HG02852 (cell line): ENCODE results near the gene PLCB1.
"Not testable (repeated sequence)": the region's sequence is repeated elsewhere in the genome, so short reads cannot be mapped to it uniquely, and the experiment has no call there.

Experiments used
- ATAC-seq: cut with Tn5 transposase; IDR thresholded peaks from one replicate; pipeline ENCODE4 v1.9.1; 2021; ENCODE audit warnings: mild to moderate bottlenecking, moderate library complexity; ENCODE audit not compliant: unreplicated experiment

Gene PLCB1

GRCh38 chr20:8131598-8132483, at the start of gene PLCB1:
TSS of gene PLCB1 (plus strand) at chr20:8132266. CDS start at chr20:8132652, 386 bp downstream.
- ATAC-seq = peak; percentile 65

GRCh38 chr20:8082989-8083388, 49.1 kb upstream of the PLCB1 start:
- ATAC-seq = no peak

GRCh38 chr20:8089668-8090067, 42.4 kb upstream of the PLCB1 start:
- ATAC-seq = no peak

- ATAC-seq = no peak
These were observed 37.6 kb upstream of the PLCB1 start for GRCh38 chr20:8094415-8094818.

GRCh38 chr20:8094850-8095249, 37.2 kb upstream of the PLCB1 start:
- ATAC-seq = no peak

- no peak for ATAC-seq
These were observed 36.2 kb upstream of the PLCB1 start for GRCh38 chr20:8095648-8096572.

GRCh38 chr20:8097307-8097706, 34.8 kb upstream of the PLCB1 start:
- ATAC-seq = no peak

- no peak for ATAC-seq
These were observed 27.8 kb upstream of the PLCB1 start for GRCh38 chr20:8104252-8104651.

- ATAC-seq = not testable (repeated sequence)
These were observed 17.5 kb upstream of the PLCB1 start for GRCh38 chr20:8114612-8115011.

GRCh38 chr20:8115436-8115835, 16.6 kb upstream of the PLCB1 start:
- ATAC-seq = no peak

GRCh38 chr20:8116067-8116811, 15.8 kb upstream of the PLCB1 start:
- ATAC-seq = no peak

- ATAC-seq = no peak
These were observed 14.4 kb upstream of the PLCB1 start for GRCh38 chr20:8117636-8118035.

- ATAC-seq = no peak
These were observed 14.0 kb upstream of the PLCB1 start for GRCh38 chr20:8118039-8118438.

- no peak for ATAC-seq
These were observed 13.3 kb upstream of the PLCB1 start for GRCh38 chr20:8118760-8119159.

GRCh38 chr20:8121666-8122065, 10.4 kb upstream of the PLCB1 start:
- ATAC-seq = no peak

GRCh38 chr20:8124639-8125038, 7.4 kb upstream of the PLCB1 start:
- no peak for ATAC-seq

- no peak for ATAC-seq
These were observed 5.9 kb upstream of the PLCB1 start for GRCh38 chr20:8126181-8126580.

- ATAC-seq = no peak
These were observed 5.2 kb upstream of the PLCB1 start for GRCh38 chr20:8126841-8127378.

- ATAC-seq = peak; percentile 85
These were observed 4.4 kb upstream of the PLCB1 start for GRCh38 chr20:8127553-8128255.
